ENCODE data around the gene KDR. TPM values are rescaled to one million over a fixed set of nuclear protein-coding genes. Genes with fewer than 3 reads are reported as not detected.
A peak's percentile ranks its signal among the peaks of the same experiment; 100 is the strongest.

KDR gene
- total RNA-seq (2014; rRNA removed; shearing (Covaris generic)), result not detected in 2 replicates
- not detected in 2 replicates for total RNA-seq (2022)
- not detected for Bru-seq, nascent RNA
- percentile 6 among the genes with signal in this experiment for BruChase-seq, experiment 1, labeled RNA remaining after a 6-hour chase
- not detected for BruChase-seq, experiment 2, labeled RNA remaining after a 2-hour chase
- long read RNA-seq, result 0 reads

GRCh38 chr4:55125087-55125721, at the start of gene KDR:
KDR (minus strand) TSS chr4:55125595; CDS start chr4:55125293, 302 bp downstream.
- DNase-seq (ENCODE audit: low spot score), result no peak
- BruUV-seq (replicated peaks), result no TSS peak
- Histone ChIP-seq H3K9me2 (ENCODE audit: insufficient read depth, low read length) (no peaks in the 10 kb centered on the region), H3K4me3 (ENCODE audit: low read depth, low read length, poor library complexity, severe bottlenecking) (no peak within 1 kb of the TSS), H3K79me2 (ENCODE audit: insufficient read depth, low read depth, low read length) (no peaks in the 10 kb centered on the region), H3K9me3 (ENCODE audit: low read length) (no peaks in the 10 kb centered on the region), H2AFZ (ENCODE audit: low read length) (no peak within 1 kb of the TSS), H3K36me3 (ENCODE audit: insufficient read depth, low read length) (no peaks in the 10 kb centered on the region), H3K4me2 (ENCODE audit: low read length) (no peak within 1 kb of the TSS), H3K27ac (ENCODE audit: low read depth, low read length, poor library complexity, severe bottlenecking) (no peak within 1 kb of the TSS), H4K20me1 (ENCODE audit: insufficient read depth, low read length) (no peaks in the 10 kb centered on the region), H3K4me1 (ENCODE audit: insufficient read depth, low read length, poor library complexity, severe bottlenecking) (no peaks in the 10 kb centered on the region)
- ChIA-PET CTCF (ENCODE audit: unreplicated experiment) (no interaction called here), POLR2A (no interaction called here)
- intact Hi-C loops (cut with micrococcal nuclease; ENCODE audit: unreplicated experiment), result no loop called here
- TF ChIP-seq CTCF (conservative IDR thresholded peaks at IDR 0.05; ENCODE audit: low read length) (no peak), EZH2phosphoT487 (IDR thresholded peaks at IDR 0.05; ENCODE audit: borderline replicate concordance, low read depth, low read length) (no peak)

- H4K20me1 ChIP-seq (ENCODE audit: insufficient read depth, low read length), result no peaks in the 10 kb centered on the region
- no peak overlapping the region for H2AFZ ChIP-seq (ENCODE audit: low read length)
- no peaks in the 10 kb centered on the region for H3K36me3 ChIP-seq (ENCODE audit: insufficient read depth, low read length)
- TF ChIP-seq CTCF (conservative IDR thresholded peaks at IDR 0.05; ENCODE audit: low read length) (no peak), EZH2phosphoT487 (IDR thresholded peaks at IDR 0.05; ENCODE audit: borderline replicate concordance, low read depth, low read length) (no peak)
- no peak for DNase-seq (ENCODE audit: low spot score)
- BruUV-seq (replicated peaks), result no TSS peak
- intact Hi-C loops (cut with micrococcal nuclease; ENCODE audit: unreplicated experiment), result no loop called here
- ChIA-PET POLR2A (interaction anchor here (0.7 kb wide), 1 partner anchor 15 kb away, joined by 4 read pairs; no protein-coding TSS in a partner anchor), CTCF (ENCODE audit: unreplicated experiment) (no interaction called here)
- H3K79me2 ChIP-seq (ENCODE audit: insufficient read depth, low read depth, low read length), result no peaks in the 10 kb centered on the region
- H3K4me3 ChIP-seq (ENCODE audit: low read depth, low read length, poor library complexity, severe bottlenecking), result no peak overlapping the region
- H3K27ac ChIP-seq (ENCODE audit: low read depth, low read length, poor library complexity, severe bottlenecking), result no peak overlapping the region
- H3K9me2 ChIP-seq (ENCODE audit: insufficient read depth, low read length), result no peaks in the 10 kb centered on the region
- H3K9me3 ChIP-seq (ENCODE audit: low read length), result no peaks in the 10 kb centered on the region
- H3K4me2 ChIP-seq (ENCODE audit: low read length), result no peak overlapping the region
- H3K4me1 ChIP-seq (ENCODE audit: insufficient read depth, low read length, poor library complexity, severe bottlenecking), result no peaks in the 10 kb centered on the region
Observed at GRCh38 chr4:55173580-55173979, 48.2 kb upstream of the KDR start.

- no peaks in the 10 kb centered on the region for H3K36me3 ChIP-seq (ENCODE audit: insufficient read depth, low read length)
- no peak overlapping the region for H3K27ac ChIP-seq (ENCODE audit: low read depth, low read length, poor library complexity, severe bottlenecking)
- H3K79me2 ChIP-seq (ENCODE audit: insufficient read depth, low read depth, low read length), result no peaks in the 10 kb centered on the region
- no peak overlapping the region for H3K4me2 ChIP-seq (ENCODE audit: low read length)
- no peak overlapping the region for H2AFZ ChIP-seq (ENCODE audit: low read length)
- H3K9me2 ChIP-seq (ENCODE audit: insufficient read depth, low read length), result no peaks in the 10 kb centered on the region
- TF ChIP-seq CTCF (conservative IDR thresholded peaks at IDR 0.05; ENCODE audit: low read length) (no peak), EZH2phosphoT487 (IDR thresholded peaks at IDR 0.05; ENCODE audit: borderline replicate concordance, low read depth, low read length) (no peak)
- CTCF ChIA-PET (ENCODE audit: unreplicated experiment), result interaction anchor here (0.5 kb wide), 1 partner anchor 694 kb away, joined by 3 read pairs; no protein-coding TSS in a partner anchor
- no peaks in the 10 kb centered on the region for H4K20me1 ChIP-seq (ENCODE audit: insufficient read depth, low read length)
- DNase-seq (ENCODE audit: low spot score), result no peak
- BruUV-seq (replicated peaks), result no TSS peak
- H3K4me1 ChIP-seq (ENCODE audit: insufficient read depth, low read length, poor library complexity, severe bottlenecking), result no peaks in the 10 kb centered on the region
- intact Hi-C loops (cut with micrococcal nuclease; ENCODE audit: unreplicated experiment), result no loop called here
- POLR2A ChIA-PET, result no interaction called here
- no peak overlapping the region for H3K4me3 ChIP-seq (ENCODE audit: low read depth, low read length, poor library complexity, severe bottlenecking)
- H3K9me3 ChIP-seq (ENCODE audit: low read length), result no peaks in the 10 kb centered on the region
Observed at GRCh38 chr4:55172694-55173287, 47.4 kb upstream of the KDR start.

Data from OCI-LY7 (cell line).